HepG2 (cell line): Measurements from ENCODE around the gene CPVL. TPM values are rescaled to one million over a fixed set of nuclear protein-coding genes. Genes with fewer than 3 reads are reported as not detected.
A peak's percentile ranks its signal among the peaks of the same experiment; 100 is the strongest.

Source experiments
- ATF6 ChIP-seq: sonication (generic); formaldehyde crosslinking; conservative IDR thresholded peaks from 2 replicates; pipeline ENCODE4 v1.4.0; 2020; ENCODE audit warnings: missing genetic modification reagents
- MZF1 ChIP-seq: sonication (generic); formaldehyde crosslinking; IDR thresholded peaks from 2 replicates; pipeline ENCODE4 v1.8.1; 2023; ENCODE audit warnings: mild to moderate bottlenecking, missing genetic modification reagents, borderline replicate concordance
- NBN ChIP-seq: fragments of 450-650 bp; conservative IDR thresholded peaks from 2 replicates; pipeline ENCODE4 v1.6.1; 2017
- POLR2AphosphoS5 ChIP-seq: IDR thresholded peaks from 2 replicates; pipeline ENCODE4 v1.6.1; 2012; ENCODE audit warnings: low read depth, low read length
- SKIL ChIP-seq: sonication (generic); formaldehyde crosslinking; IDR thresholded peaks from 2 replicates; pipeline ENCODE4 v1.8.0; 2022; ENCODE audit warnings: missing genetic modification reagents, mild to moderate bottlenecking, moderate library complexity, borderline replicate concordance
- TIGD3 ChIP-seq: sonication (generic); formaldehyde crosslinking; IDR thresholded peaks from 2 replicates; pipeline ENCODE4 v1.5.1; 2020; ENCODE audit warnings: mild to moderate bottlenecking, missing genetic modification reagents, borderline replicate concordance
- TOPORS ChIP-seq: sonication (generic); formaldehyde crosslinking; IDR thresholded peaks from 2 replicates; pipeline ENCODE4 v1.8.0; 2023; ENCODE audit warnings: mild to moderate bottlenecking, missing genetic modification reagents
- ZBTB4 ChIP-seq: sonication (generic); formaldehyde crosslinking; IDR thresholded peaks from 2 replicates; pipeline ENCODE4 v1.4.0; 2020; ENCODE audit warnings: missing genetic modification reagents, mild to moderate bottlenecking, borderline replicate concordance
- ZNF3 ChIP-seq: IDR thresholded peaks from 2 replicates; pipeline ENCODE4 v1.7.0; 2017; ENCODE audit warnings: inconsistent platforms
- ZNF570 ChIP-seq: sonication (generic); formaldehyde crosslinking; IDR thresholded peaks from 2 replicates; pipeline ENCODE4 v1.4.0; 2020; ENCODE audit warnings: mild to moderate bottlenecking, missing genetic modification reagents, borderline replicate concordance
- ZNF609 ChIP-seq: sonication (generic); formaldehyde crosslinking; IDR thresholded peaks from 2 replicates; pipeline ENCODE4 v1.4.0; 2020; ENCODE audit warnings: mild to moderate bottlenecking, missing genetic modification reagents, borderline replicate concordance
- ZNF761 ChIP-seq: sonication (generic); formaldehyde crosslinking; conservative IDR thresholded peaks from 2 replicates; pipeline ENCODE4 v1.4.0; 2020; ENCODE audit warnings: mild to moderate bottlenecking, missing genetic modification reagents
- ZSCAN20 ChIP-seq: sonication (generic); formaldehyde crosslinking; IDR thresholded peaks from 2 replicates; pipeline ENCODE4 v1.4.0; 2020; ENCODE audit warnings: missing genetic modification reagents, mild to moderate bottlenecking, borderline replicate concordance
- polyA plus RNA-seq, 8 experiments: library from polyadenylated mRNA; depleted of rRNA in 3 of 8; stranded (reverse) in 7 of 8; unstranded in 1 of 8; fragments of >200 nt; fragmentation: Illumina TruSeq in 4 of 8; extraction: Trizol in 4 of 8; gene quantifications; 2 replicates each; pipeline versions ENCODE4 v1.2.1 to v1.2.3, GENCODE V29; 2011 to 2016; ENCODE audit warnings: low read depth in 4 of 8, missing spikeins in 1 of 8, mixed read lengths in 1 of 8; ENCODE audit not compliant: insufficient read depth in 1 of 8
- total RNA-seq, 5 experiments: library from RNA; depleted of rRNA; stranded (reverse); fragments of >200 nt; fragmentation: Illumina TruSeq; extraction: Trizol; gene quantifications; 2 replicates each; pipeline ENCODE4 v1.2.3, GENCODE V29; 2016; ENCODE audit warnings: low read depth in 1 of 5

CPVL gene
- total and polyA plus RNA-seq, 2 of the 13 experiments (the other 11 are each of a cell fraction or from before 2014, with no cell fraction given), result 59.2 to 294 TPM

GRCh38 chr7:28955718-28956607, 190.4 kb downstream of the CPVL start (continued):
- TF ChIP-seq POLR2AphosphoS5 (peak; percentile 44), ZNF3 (CRISPR knock-in tag) (0 out of 2 replicates have a peak, but pooled peaks have one; percentile 50), MZF1 (CRISPR knock-in tag) (no peak), ZNF761 (CRISPR knock-in tag) (peak; percentile 95), ZNF609 (CRISPR knock-in tag) (peak; percentile 78), ATF6 (0 out of 2 replicates have a peak, but pooled peaks have one; percentile 75), ZBTB4 (CRISPR knock-in tag) (peak; percentile 96), ZSCAN20 (CRISPR knock-in tag) (0 out of 2 replicates have a peak, but pooled peaks have one; percentile 85), TIGD3 (CRISPR knock-in tag) (no peak), ZNF570 (CRISPR knock-in tag) (no peak), SKIL (CRISPR knock-in tag) (peak; percentile 91), NBN (no peak), TOPORS (CRISPR knock-in tag) (peak; percentile 79; the same call in 1 of the 2 replicates)
